B cell (primary cell): Measurements from ENCODE around the gene RMC1. TPM values are rescaled to one million over a fixed set of nuclear protein-coding genes. Genes with fewer than 3 reads are reported as not detected.
"Not testable (repeated sequence)": the region's sequence is repeated elsewhere in the genome, so short reads cannot be mapped to it uniquely, and the experiment has no call there.

Source experiments
- ATAC-seq: fragments of 200-7000 bp; cut with Tn5 transposase; one replicate; pipeline ENCODE4 v1.10.0; 2021; ENCODE audit warnings: low read depth, mild to moderate bottlenecking, moderate number of reproducible peaks, moderate library complexity
- CTCF ChIA-PET: fragments of 350-600 bp; sonication (Branson Sonifier 250); formaldehyde crosslinking; loops from one replicate; lab custom pipeline; 2021; ENCODE audit warnings: antibody characterized with exemption, inconsistent platforms; lab: Charles Lee
- POLR2A ChIA-PET: fragments of 350-600 bp; sonication (Branson Sonifier 250); formaldehyde crosslinking; loops from one replicate; lab custom pipeline; 2021; ENCODE audit warnings: antibody characterized with exemption; lab: Charles Lee
- DNase-seq: peaks from one replicate; pipeline ENCODE4 v3.0.0; 2013
- H2AFZ ChIP-seq: 2 replicates; pipeline ENCODE4 v1.6.1; 2012; ENCODE audit warnings: mild to moderate bottlenecking, low read depth, low read length; ENCODE audit not compliant: insufficient read depth, poor library complexity, severe bottlenecking
- H3K27ac ChIP-seq, 2 donors: 1 replicate in 1 of 2; 2 replicates in 1 of 2; pipeline ENCODE4 v1.5.1; 2012 to 2013; ENCODE audit warnings: low read length in 2 of 2, mild to moderate bottlenecking in 2 of 2, moderate library complexity in 1 of 2
- H3K27me3 ChIP-seq, 4 experiments: fragments of 200-600 bp in 1 of 4; sonication (generic) in 1 of 4; replicated peaks in 1 of 4; 1 replicate in 2 of 4; 2 replicates in 2 of 4; pipeline versions ENCODE4 v1.6.1 to v1.7.0; 2013 to 2016; ENCODE audit warnings: low read length in 3 of 4, mild to moderate bottlenecking in 2 of 4, mixed read lengths in 1 of 4, moderate library complexity in 1 of 4; ENCODE audit not compliant: insufficient read depth in 4 of 4, control insufficient read depth in 3 of 4; ENCODE audit errors: control extremely low read depth in 1 of 4
- H3K36me3 ChIP-seq, 2 experiments: replicated peaks in 1 of 2; 1 replicate in 1 of 2; 2 replicates in 1 of 2; pipeline versions ENCODE4 v1.6.1 to v1.7.1; 2013; ENCODE audit warnings: low read length in 1 of 2; ENCODE audit not compliant: insufficient read depth in 2 of 2, control insufficient read depth in 1 of 2; ENCODE audit errors: control extremely low read depth in 1 of 2, extremely low read depth in 1 of 2
- H3K4me1 ChIP-seq, 2 donors: fragments of 200-600 bp in 1 of 2; sonication (generic) in 1 of 2; 1 replicate in 1 of 2; 2 replicates in 1 of 2; pipeline versions ENCODE4 v1.5.1 to v1.6.1; 2013 to 2017; ENCODE audit warnings: low read length in 2 of 2; ENCODE audit not compliant: control insufficient read depth in 2 of 2, insufficient read depth in 2 of 2
- H3K4me2 ChIP-seq: replicated peaks from 2 replicates; pipeline ENCODE3; 2012; ENCODE audit warnings: mild to moderate bottlenecking, low read depth, low read length; ENCODE audit not compliant: poor library complexity, severe bottlenecking
- H3K4me3 ChIP-seq, 5 experiments: fragments of 200-600 bp in 1 of 5; sonication (generic) in 1 of 5; 1 replicate in 3 of 5; 2 replicates in 2 of 5; pipeline versions ENCODE4 v1.5.1 to v1.7.0; 2011 to 2016; ENCODE audit warnings: low read length in 4 of 5, mild to moderate bottlenecking in 4 of 5, low read depth in 2 of 5, control low read depth in 1 of 5, moderate library complexity in 1 of 5; ENCODE audit not compliant: insufficient read depth in 1 of 5; ENCODE audit errors: control extremely low read depth in 1 of 5, extremely low read depth in 1 of 5
- H3K79me2 ChIP-seq: fragments of 200-600 bp; sonication (generic); one replicate; pipeline ENCODE4 v1.6.0; 2016; ENCODE audit warnings: low read length; ENCODE audit not compliant: control insufficient read depth, insufficient read depth
- H3K9ac ChIP-seq: fragments of 200-600 bp; sonication (generic); 2 replicates; pipeline ENCODE4 v1.6.1; 2017; ENCODE audit warnings: mild to moderate bottlenecking, low read length, moderate library complexity
- H3K9me3 ChIP-seq, 3 donors: one replicate each; pipeline versions ENCODE4 v1.6.1 to v1.7.1; 2013; ENCODE audit warnings: low read length in 2 of 3; ENCODE audit not compliant: control insufficient read depth in 2 of 3, insufficient read depth in 1 of 3; ENCODE audit errors: control extremely low read depth in 1 of 3
- H4K20me1 ChIP-seq: 2 replicates; pipeline ENCODE4 v1.6.0; 2012; ENCODE audit warnings: mild to moderate bottlenecking, low read length; ENCODE audit not compliant: insufficient read depth, control insufficient read depth, poor library complexity, severe bottlenecking
- H3K27ac Mint-ChIP-seq: one replicate; pipeline ENCODE4 v1.8.0; 2021; ENCODE audit warnings: mixed read lengths
- H3K27me3 Mint-ChIP-seq: one replicate; pipeline ENCODE4 v1.8.0; 2021; ENCODE audit warnings: mixed read lengths
- H3K4me1 Mint-ChIP-seq: one replicate; pipeline ENCODE4 v1.8.0; 2021; ENCODE audit warnings: mixed read lengths
- H3K4me3 Mint-ChIP-seq: one replicate; pipeline ENCODE4 v1.8.0; 2021; ENCODE audit warnings: mixed read lengths
- H3K9me3 Mint-ChIP-seq: one replicate; pipeline ENCODE4 v1.8.0; 2022; ENCODE audit warnings: mixed read lengths; ENCODE audit not compliant: insufficient read depth
- CTCF ChIP-seq: fragments of 200-600 bp; IDR thresholded peaks from one replicate; pipeline ENCODE4 v1.8.0; 2022; ENCODE audit warnings: antibody characterized with exemption, mild to moderate bottlenecking
- EZH2 ChIP-seq: IDR thresholded peaks from 2 replicates; pipeline ENCODE4 v1.6.1; 2012; ENCODE audit warnings: borderline replicate concordance, low read depth, mild to moderate bottlenecking, moderate library complexity, low read length; ENCODE audit not compliant: insufficient read depth, poor library complexity, severe bottlenecking
- WGBS: methylation state at CpG from one replicate; pipeline ENCODE4 v1.1.5; 2013; ENCODE audit warnings: missing lambda C conversion rate; ENCODE audit not compliant: insufficient coverage; 5-methylcytosine and 5-hydroxymethylcytosine counted together
- intact Hi-C: fragments of 100-400 bp; cut with micrococcal nuclease; formaldehyde crosslinking; loops from one replicate; pipeline ENCODE4 v1.10.0; 2022
- polyA plus RNA-seq: library from polyadenylated mRNA; depleted of rRNA; stranded (reverse); fragments of >200 nt; gene quantifications from 2 replicates; pipeline ENCODE4 v1.2.3, GENCODE V29; 2012
- total RNA-seq, 2 donors: library from RNA; stranded (reverse); fragments of 120-200 nt in 1 of 2; gene quantifications; 1 replicate in 1 of 2; 2 replicates in 1 of 2; pipeline versions ENCODE4 v1.2.3 to v1.2.4, GENCODE V29; 2013 to 2022

Gene RMC1
- total and polyA plus RNA-seq, 2 donors (not counting 1 experiment from before 2014, with no cell fraction given), result 77.3 to 137 TPM

GRCh38 chr18:23553887-23554286, 50.6 kb downstream of the RMC1 start:
- intact Hi-C loops, result no loop called here
- Histone ChIP-seq H3K9ac (no peak overlapping the region), H3K36me3 (peaks cover 4 to 74% of the 10 kb centered on the region in 2 experiments), H3K4me1 (no peaks in the 10 kb centered on the region), H4K20me1 (no peaks in the 10 kb centered on the region), H3K4me3 (no peak overlapping the region), H3K27me3 (no peaks in the 10 kb centered on the region), H2AFZ (no peak overlapping the region), H3K79me2 (no peaks in the 10 kb centered on the region), H3K4me2 (no peak overlapping the region), H3K9me3 (no peaks in the 10 kb centered on the region), H3K27ac (no peak overlapping the region)
- no peak for ATAC-seq
- Mint-ChIP-seq H3K9me3 (no peaks in the 10 kb centered on the region), H3K27ac (no peak overlapping the region), H3K27me3 (no peaks in the 10 kb centered on the region), H3K4me3 (no peak overlapping the region), H3K4me1 (no peaks in the 10 kb centered on the region)
- TF ChIP-seq EZH2, result no peak
- TF ChIP-seq CTCF, result no peak
- ChIA-PET CTCF (interaction anchor here (0.5 kb wide), 1 partner anchor 59 kb away, joined by 3 read pairs; no protein-coding TSS in a partner anchor), POLR2A (no interaction called here)
- no peak for DNase-seq
- 94% methylated on average over 5 of the region's 6 CpGs for WGBS

- POLR2A ChIA-PET, result no interaction called here
- CTCF ChIA-PET, result no interaction called here
- Histone ChIP-seq H3K79me2 (no peaks in the 10 kb centered on the region), H3K36me3 (peaks cover 2 to 82% of the 10 kb centered on the region in 2 experiments), H2AFZ (no peak overlapping the region), H3K27ac (no peak overlapping the region), H3K4me2 (no peak overlapping the region), H3K4me3 (no peak overlapping the region), H3K27me3 (no peaks in the 10 kb centered on the region), H3K9me3 (no peaks in the 10 kb centered on the region), H4K20me1 (no peaks in the 10 kb centered on the region), H3K4me1 (no peaks in the 10 kb centered on the region), H3K9ac (no peak overlapping the region)
- DNase-seq (no peak), ATAC-seq (no peak)
- no peak overlapping the region for H3K4me3 Mint-ChIP-seq
- no peak overlapping the region for H3K27ac Mint-ChIP-seq
- intact Hi-C loops, result no loop called here
- no peaks in the 10 kb centered on the region for H3K4me1 Mint-ChIP-seq
- no peaks in the 10 kb centered on the region for H3K27me3 Mint-ChIP-seq
- WGBS, result over 99% methylated on average over 19 of the region's 19 CpGs
- TF ChIP-seq CTCF (no peak), EZH2 (no peak)
- no peaks in the 10 kb centered on the region for H3K9me3 Mint-ChIP-seq
Measured at GRCh38 chr18:23556145-23556780, 53.0 kb downstream of the RMC1 start.

- H3K27me3 ChIP-seq, CTCF ChIA-PET, H3K4me2 ChIP-seq, H3K9ac ChIP-seq, H3K4me1 Mint-ChIP-seq, intact Hi-C loops, H3K27ac Mint-ChIP-seq, H3K4me3 ChIP-seq, DNase-seq, H3K9me3 ChIP-seq, ATAC-seq, POLR2A ChIA-PET, H2AFZ ChIP-seq, H3K79me2 ChIP-seq, H4K20me1 ChIP-seq, H3K4me1 ChIP-seq, H3K4me3 Mint-ChIP-seq, H3K27ac ChIP-seq, H3K27me3 Mint-ChIP-seq, H3K9me3 Mint-ChIP-seq: not testable (repeated sequence)
- 100% methylated on average over 7 of the region's 8 CpGs for WGBS
- peaks cover 2 to 75% of the 10 kb centered on the region in 2 experiments for H3K36me3 ChIP-seq
Measured at GRCh38 chr18:23557511-23557910, 54.2 kb downstream of the RMC1 start.
